Stimulated activated naive CD8-positive, alpha-beta T cell treated with anti-CD3 and anti-CD28 coated beads, Interleukin-15, Interleukin-2, amounts not matched to agents 100 U/mL and 50 U/mL, for 24 hours (primary cell): ENCODE measurements around the gene UCP3.
"Not testable (repeated sequence)": the region's sequence is repeated elsewhere in the genome, so short reads cannot be mapped to it uniquely, and the experiment has no call there.

ENCODE experiments used
- ATAC-seq: fragments of 150-1000 bp; cut with Tn5 transposase; one replicate; pipeline ENCODE4 v1.10.0; 2021
- DNase-seq: peaks from one replicate; pipeline ENCODE4 v3.0.0; 2021

UCP3 gene

DNA sequence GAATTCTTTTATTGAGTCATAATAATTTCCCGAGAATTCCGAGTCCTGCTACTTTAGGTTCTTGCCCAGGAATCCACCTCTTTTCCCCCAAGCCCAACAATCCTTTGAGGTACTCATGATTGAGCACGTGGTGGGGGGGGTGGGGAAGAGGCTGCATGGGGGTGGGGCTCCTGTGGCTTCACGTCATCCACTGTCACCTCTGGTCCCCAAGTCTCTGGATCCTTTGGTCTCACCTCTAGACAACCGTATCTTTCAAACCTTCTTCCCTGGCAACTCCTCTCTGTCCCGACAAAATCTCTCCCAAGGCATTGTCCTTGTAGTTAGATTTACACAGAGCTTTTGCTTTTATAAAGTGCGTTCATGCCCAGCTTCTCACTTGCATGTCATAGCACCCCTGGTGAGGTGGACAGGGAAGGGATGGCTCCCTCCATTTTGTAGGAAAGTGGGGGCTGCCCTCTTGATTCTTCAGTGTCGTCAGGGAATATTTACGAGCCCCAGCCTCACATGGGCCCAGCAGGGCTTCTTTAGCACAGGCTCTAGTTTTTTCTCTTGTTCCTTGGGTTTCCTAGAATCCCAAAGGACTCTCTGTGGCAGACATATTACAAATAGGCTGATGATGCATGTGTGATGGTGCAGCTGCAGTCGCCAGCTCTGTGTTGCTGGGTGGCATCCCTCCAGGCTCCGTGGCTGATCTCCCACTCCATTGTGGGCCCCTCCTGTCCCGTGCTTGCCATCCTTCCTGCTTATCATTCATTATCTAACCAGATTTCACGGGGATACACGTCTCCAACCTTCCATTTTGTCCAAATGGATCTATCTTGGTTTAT lies 8.4 kb downstream of the UCP3 start:
- ATAC-seq (no peak), DNase-seq (no peak)

DNA sequence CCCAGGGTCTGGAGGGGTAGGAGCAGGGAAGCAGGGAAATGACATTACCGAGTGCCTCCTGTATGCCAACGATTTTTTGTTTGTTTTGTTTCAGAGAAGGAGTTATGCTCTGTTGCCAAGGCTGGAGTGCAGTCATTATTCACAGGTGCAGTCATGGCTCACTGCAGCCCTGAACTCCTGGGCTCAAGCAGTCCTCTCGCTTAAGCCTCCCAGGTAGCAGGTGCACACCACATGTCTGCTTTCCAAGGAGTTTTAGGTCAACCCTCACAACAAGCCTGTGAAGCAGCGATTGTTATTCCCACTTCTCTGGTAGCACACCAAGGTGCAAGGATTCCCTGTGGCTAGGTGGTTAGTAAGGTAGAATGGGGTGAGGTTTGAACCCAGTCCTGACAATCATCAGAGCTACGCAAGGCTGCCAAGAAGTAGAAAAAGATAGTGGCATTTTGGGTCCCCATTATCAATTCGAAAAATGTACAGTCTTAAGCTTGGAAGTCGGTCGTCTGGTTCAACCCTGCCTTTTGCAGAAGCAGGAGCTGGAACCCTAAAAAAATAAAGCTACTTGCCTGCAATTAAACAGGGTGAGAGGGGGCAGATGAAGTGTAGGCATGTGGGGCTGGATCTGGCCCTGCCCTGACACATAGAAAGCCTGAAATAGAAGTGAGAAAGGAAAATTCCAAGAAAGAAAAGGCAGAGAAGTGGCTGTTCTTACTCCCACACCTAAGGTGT lies 9.1 kb downstream of the UCP3 start:
- ATAC-seq = no peak
- DNase-seq = no peak

- DNase-seq = no peak
- no peak for ATAC-seq
These were observed 9.9 kb downstream of the UCP3 start for GRCh38 chr11:73998846-73999575.

GRCh38 chr11:73997120-73997770 lies 11.6 kb downstream of the UCP3 start:
- ATAC-seq = no peak
- DNase-seq = no peak

DNA sequence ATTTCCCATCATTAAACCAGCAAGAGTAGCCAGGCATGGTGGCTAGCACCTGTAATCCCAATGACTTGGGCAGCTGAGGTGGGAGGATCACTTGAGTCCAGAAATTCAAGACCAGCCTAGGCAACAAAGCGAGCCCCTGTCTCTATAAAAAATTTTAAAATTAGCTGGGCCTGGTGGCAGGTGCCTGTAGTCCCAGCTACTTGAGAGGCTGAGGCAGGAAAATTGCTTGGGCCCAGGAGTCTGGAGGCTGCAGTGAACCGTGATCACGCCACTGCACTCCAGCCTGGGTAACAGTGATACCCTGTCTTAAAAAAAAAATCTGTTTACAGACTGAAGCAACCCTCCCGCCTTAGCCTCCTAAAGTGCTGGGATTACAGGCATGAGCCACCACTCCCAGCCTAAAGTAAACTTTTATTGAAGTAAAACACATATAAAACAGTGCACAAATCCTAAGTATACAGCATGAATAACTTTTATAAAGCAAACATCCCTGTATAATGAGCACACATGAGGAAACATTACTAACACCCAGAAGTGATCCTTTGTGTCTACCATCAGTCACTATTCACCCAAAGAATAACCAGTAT lies 12.6 kb downstream of the UCP3 start:
- no peak for ATAC-seq
- no peak for DNase-seq

DNA sequence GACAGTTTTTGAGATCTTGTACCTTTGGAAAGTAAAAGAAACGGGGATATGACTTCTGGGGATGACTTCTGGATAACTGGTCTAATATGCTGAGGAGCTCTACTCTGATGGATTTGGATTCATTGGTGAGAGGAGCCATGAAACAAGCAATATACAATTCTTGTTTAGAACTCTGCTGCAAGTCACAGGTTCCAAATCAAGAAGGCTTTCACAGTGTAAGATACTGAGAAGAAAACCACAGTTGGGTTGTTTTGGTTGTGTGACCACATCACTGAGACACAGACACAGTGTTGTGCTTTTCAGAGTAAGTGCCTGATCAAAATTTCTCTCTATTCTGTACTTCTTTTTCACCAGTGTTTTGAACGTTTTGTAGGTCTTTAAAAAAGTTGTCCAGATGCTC lies 13.2 kb downstream of the UCP3 start:
- ATAC-seq = peak; percentile 82
- DNase-seq = no peak

GRCh38 chr11:73995247-73995646 lies 13.6 kb downstream of the UCP3 start:
- ATAC-seq (peak; percentile 84), DNase-seq (no peak)

DNA sequence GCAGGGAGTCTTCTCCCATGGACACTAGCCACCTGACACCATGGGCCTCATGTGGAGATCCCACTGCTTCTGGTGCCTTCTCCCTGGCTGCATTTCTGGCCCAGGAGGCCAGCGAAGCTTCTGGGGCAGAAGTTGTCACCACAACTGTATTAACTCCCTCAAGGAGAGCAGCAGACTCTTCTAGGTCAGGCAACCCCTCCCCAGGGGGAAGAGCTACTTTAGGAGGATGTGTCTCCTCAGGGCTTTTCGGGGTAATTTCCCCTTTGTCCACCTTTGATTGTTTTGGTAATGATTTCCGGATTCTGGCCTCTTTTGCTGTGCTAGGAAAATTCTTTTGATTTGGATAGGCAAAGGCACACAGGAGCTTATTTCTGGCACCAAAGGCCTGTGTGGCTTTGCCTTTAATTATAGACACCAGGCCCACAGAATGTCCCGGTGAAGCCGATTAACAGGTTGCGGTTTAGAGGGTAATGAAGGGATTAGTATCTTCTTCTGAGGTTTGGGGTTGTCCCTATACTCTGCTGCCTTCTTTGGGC lies 17.3 kb downstream of the UCP3 start:
- ATAC-seq = no peak
- no peak for DNase-seq

- DNase-seq (no peak), ATAC-seq (no peak)
These were observed 18.2 kb downstream of the UCP3 start for GRCh38 chr11:73990730-73991129.

DNA sequence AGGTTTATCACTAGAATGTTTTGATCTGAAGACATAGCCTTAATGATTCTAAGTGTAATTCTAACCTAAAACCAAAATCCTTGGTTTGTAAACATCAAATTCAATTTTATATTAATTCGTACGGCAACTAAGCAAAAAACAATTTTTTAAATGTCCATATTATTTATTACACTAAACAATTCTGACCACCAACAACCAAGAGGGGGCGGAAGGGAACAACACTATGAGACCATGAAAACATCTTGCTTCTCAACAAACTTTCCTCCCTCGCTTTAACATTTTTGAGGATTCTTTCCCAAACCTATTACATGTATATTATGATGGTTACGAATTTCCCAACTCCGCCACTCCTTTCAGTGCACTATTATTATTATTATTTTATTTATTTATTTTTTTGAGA lies 19.7 kb downstream of the UCP3 start:
- DNase-seq (no peak), ATAC-seq (no peak)

DNA sequence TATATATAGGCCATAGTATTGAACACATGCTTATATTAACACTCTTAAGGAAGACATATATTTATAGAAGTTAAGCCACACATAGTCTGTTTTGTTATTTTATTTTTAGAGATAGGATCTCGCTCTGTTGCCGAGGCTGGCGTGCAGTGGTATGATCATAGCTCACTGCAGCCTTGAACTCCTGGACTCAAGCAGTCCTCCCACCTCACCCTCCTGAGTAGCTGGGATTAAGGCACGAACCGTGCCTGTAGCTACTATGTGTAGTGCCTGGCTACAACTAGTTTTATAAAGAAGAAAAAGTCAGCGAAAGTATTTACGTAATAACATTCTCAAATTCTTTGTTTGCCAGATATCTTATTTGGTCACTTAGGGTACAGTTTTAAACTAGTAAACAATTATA lies 20.7 kb downstream of the UCP3 start:
- DNase-seq (no peak), ATAC-seq (no peak)

DNA sequence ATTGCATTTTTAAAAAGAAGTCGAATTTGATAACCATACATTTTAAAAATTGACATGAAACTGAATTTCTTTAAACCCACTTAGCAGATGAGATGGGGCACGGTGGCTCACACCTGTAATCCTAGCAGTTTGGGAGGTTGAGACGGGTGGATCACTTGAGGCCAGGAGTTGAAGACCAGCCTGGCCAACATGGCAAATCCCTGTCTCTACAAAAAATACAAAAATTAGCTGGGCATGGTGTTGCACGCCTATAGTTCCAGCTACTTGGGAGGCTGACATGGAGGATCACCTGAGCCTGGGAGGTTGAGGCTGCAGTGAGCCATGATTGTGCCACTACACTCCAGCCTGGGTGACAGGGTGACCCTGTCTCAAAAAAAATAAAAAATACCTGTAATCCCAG lies 23.2 kb downstream of the UCP3 start:
- ATAC-seq, DNase-seq: not testable (repeated sequence)

- DNase-seq (no peak), ATAC-seq (no peak)
These were observed 24.9 kb downstream of the UCP3 start for GRCh38 chr11:73983741-73984538.

- ATAC-seq (peak; percentile 88), DNase-seq (peak; percentile 95)
These were observed 25.7 kb downstream of the UCP3 start for GRCh38 chr11:73982990-73983740.

DNA sequence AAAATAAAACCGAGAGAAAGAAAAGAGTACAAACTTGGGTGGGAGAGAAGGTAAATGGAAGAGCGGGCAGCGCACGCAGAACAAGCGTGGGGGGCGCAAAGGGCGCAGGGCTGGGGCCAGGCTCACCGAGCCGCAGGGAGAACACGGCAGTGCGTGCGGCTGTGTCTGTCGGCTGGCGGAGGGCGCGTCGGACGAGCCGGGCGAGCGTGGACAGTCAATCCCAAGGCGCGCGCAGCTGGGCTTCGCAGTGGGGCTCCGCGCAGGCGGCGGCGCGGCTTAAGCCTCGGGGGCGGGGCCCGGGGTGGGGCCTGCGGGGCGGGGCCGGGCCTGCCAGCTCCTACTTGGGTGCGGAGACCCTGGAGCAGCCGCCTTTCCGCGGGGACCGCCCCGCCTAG lies 26.3 kb downstream of the UCP3 start, which contains the start of gene UCP2:
UCP2 (minus strand) TSS at position 249 of the 395 bp plus-strand sequence. CDS start 4,465 bp downstream, outside the sequence.
- DNase-seq (peak; percentile 92), ATAC-seq (peak; percentile 77)

GRCh38 chr11:73981051-73981805 lies 27.7 kb downstream of the UCP3 start:
- ATAC-seq = no peak

GRCh38 chr11:73980001-73980961 lies 28.6 kb downstream of the UCP3 start:
- ATAC-seq = peak; percentile 24
- DNase-seq = peak; percentile 74

More at GRCh38 chr11:73981051-73981805, 27.7 kb downstream of the UCP3 start:
- no peak for DNase-seq

GRCh38 chr11:73978576-73979086 lies 30.3 kb downstream of the UCP3 start:
- DNase-seq = no peak
- no peak for ATAC-seq
